H1 (cell line): Measurements from ENCODE around the gene LAMC1. TPM values are rescaled to one million over a fixed set of nuclear protein-coding genes. Genes with fewer than 3 reads are reported as not detected.

Source experiments
- CTCF ChIA-PET: fragments of 300-600 bp; sonication (Branson Sonifier 250); formaldehyde crosslinking; loops from one replicate; lab custom pipeline; 2021; ENCODE audit not compliant: partially characterized antibody; lab: Charles Lee
- POLR2A ChIA-PET: fragments of 300-600 bp; sonication (Branson Sonifier 250); formaldehyde crosslinking; loops from one replicate; lab custom pipeline; 2021; ENCODE audit warnings: inconsistent platforms; ENCODE audit not compliant: partially characterized antibody; lab: Charles Lee
- DNase-seq, 2 experiments: peaks; one replicate each; pipeline versions ENCODE4 v3.0.0 to v3.0.0-alpha.2; 2010 to 2022; ENCODE audit warnings: low spot score in 2 of 2, low read depth in 1 of 2, mixed read lengths in 1 of 2
- FAIRE-seq: peaks from 2 replicates; lab custom pipeline; 2011; peaks lifted over from hg19 to GRCh38; lab: Jason Lieb, UNC
- H2AFZ ChIP-seq: 2 replicates; pipeline ENCODE4 v1.8.1; 2012; ENCODE audit warnings: low read length, inconsistent platforms
- H2AK5ac ChIP-seq: 2 replicates; pipeline ENCODE4 v1.6.1; 2013; ENCODE audit warnings: low read depth, low read length
- H2BK120ac ChIP-seq: replicated peaks from 2 replicates; pipeline ENCODE3; 2013; ENCODE audit warnings: low read depth, low read length, inconsistent platforms
- H2BK12ac ChIP-seq: 2 replicates; pipeline ENCODE4 v1.6.1; 2013; ENCODE audit warnings: low read depth, low read length
- H2BK15ac ChIP-seq: 2 replicates; pipeline ENCODE4 v1.6.1; 2013; ENCODE audit warnings: low read length
- H2BK20ac ChIP-seq: 2 replicates; pipeline ENCODE4 v1.6.1; 2013; ENCODE audit warnings: low read length
- H2BK5ac ChIP-seq: 2 replicates; pipeline ENCODE4 v1.6.1; 2013; ENCODE audit warnings: low read depth, low read length
- H3K14ac ChIP-seq: 2 replicates; pipeline ENCODE4 v1.6.1; 2013; ENCODE audit warnings: inconsistent platforms; ENCODE audit not compliant: insufficient read length
- H3K18ac ChIP-seq: 2 replicates; pipeline ENCODE4 v1.6.1; 2013; ENCODE audit warnings: low read length; ENCODE audit errors: extremely low read depth
- H3K23ac ChIP-seq: 2 replicates; pipeline ENCODE4 v1.6.1; 2013; ENCODE audit warnings: inconsistent platforms; ENCODE audit not compliant: insufficient read length
- H3K23me2 ChIP-seq: 2 replicates; pipeline ENCODE4 v1.6.1; 2013; ENCODE audit warnings: low read depth, low read length
- H3K27ac ChIP-seq: 2 replicates; pipeline ENCODE4 v1.6.1; 2011; ENCODE audit warnings: low read depth, low read length, inconsistent platforms
- H3K27me3 ChIP-seq, 4 experiments: replicated peaks in 1 of 4; 1 replicate in 1 of 4; 2 replicates in 3 of 4; pipeline versions ENCODE4 v1.6.1 to v1.8.1; 2011 to 2013; ENCODE audit warnings: low read length in 3 of 4, mild to moderate bottlenecking in 3 of 4, inconsistent platforms in 2 of 4, mixed read lengths in 2 of 4, moderate library complexity in 1 of 4; ENCODE audit not compliant: control insufficient read depth in 3 of 4, insufficient read depth in 3 of 4; ENCODE audit errors: extremely low read depth in 1 of 4
- H3K36me3 ChIP-seq, 4 experiments: 2 replicates each; pipeline versions ENCODE4 v1.6.1 to v1.8.1; 2011 to 2013; ENCODE audit warnings: mild to moderate bottlenecking in 4 of 4, low read length in 3 of 4, moderate library complexity in 2 of 4, control low read depth in 1 of 4, inconsistent platforms in 1 of 4; ENCODE audit not compliant: insufficient read depth in 4 of 4, control insufficient read depth in 2 of 4
- H3K4ac ChIP-seq: replicated peaks from 2 replicates; pipeline ENCODE3; 2013; ENCODE audit warnings: low read length, low read depth, mixed read lengths, inconsistent platforms; ENCODE audit not compliant: insufficient read length
- H3K4me1 ChIP-seq, 4 experiments: replicated peaks in 1 of 4; 1 replicate in 1 of 4; 2 replicates in 3 of 4; pipeline versions ENCODE4 v1.6.1 to v1.8.1; 2011 to 2013; ENCODE audit warnings: low read length in 3 of 4, inconsistent platforms in 2 of 4, mixed read lengths in 1 of 4; ENCODE audit not compliant: insufficient read depth in 4 of 4, control insufficient read depth in 3 of 4
- H3K4me2 ChIP-seq, 2 experiments: 2 replicates each; pipeline versions ENCODE4 v1.6.1 to v1.8.1; 2011 to 2013; ENCODE audit warnings: low read depth in 2 of 2, low read length in 2 of 2, control low read depth in 1 of 2, inconsistent platforms in 1 of 2, mild to moderate bottlenecking in 1 of 2; ENCODE audit not compliant: insufficient read depth in 1 of 2
- H3K4me3 ChIP-seq, 4 experiments: fragments of 200-600, 300-600 bp in 1 of 4; sonication (generic), shearing (Covaris generic), sonication (Bioruptor Twin) in 1 of 4; 2 replicates each; pipeline versions ENCODE4 v1.5.1 to v1.8.1; 2011 to 2016; ENCODE audit warnings: low read length in 4 of 4, low read depth in 3 of 4, control low read depth in 2 of 4, inconsistent platforms in 2 of 4, mild to moderate bottlenecking in 2 of 4, mixed read lengths in 1 of 4, moderate library complexity in 1 of 4; ENCODE audit not compliant: insufficient read depth in 2 of 4; ENCODE audit errors: extremely low read depth in 1 of 4
- H3K56ac ChIP-seq: replicated peaks from 2 replicates; pipeline ENCODE3; 2013; ENCODE audit warnings: low read depth, mild to moderate bottlenecking, mixed read lengths, low read length, inconsistent platforms; ENCODE audit not compliant: insufficient read length
- H3K79me1 ChIP-seq: 2 replicates; pipeline ENCODE4 v1.6.1; 2013; ENCODE audit warnings: low read depth, low read length, control low read depth
- H3K79me2 ChIP-seq, 2 experiments: 2 replicates each; pipeline versions ENCODE4 v1.6.1 to v1.8.1; 2012 to 2013; ENCODE audit warnings: low read length in 2 of 2, mild to moderate bottlenecking in 2 of 2, inconsistent platforms in 1 of 2; ENCODE audit not compliant: insufficient read depth in 2 of 2, control insufficient read depth in 1 of 2
- H3K9ac ChIP-seq, 4 experiments: replicated peaks in 1 of 4; 1 replicate in 1 of 4; 2 replicates in 3 of 4; pipeline versions ENCODE4 v1.6.1 to v1.8.1; 2011 to 2013; ENCODE audit warnings: low read depth in 3 of 4, low read length in 3 of 4, control low read depth in 2 of 4, mild to moderate bottlenecking in 2 of 4, moderate library complexity in 2 of 4, inconsistent platforms in 1 of 4; ENCODE audit errors: extremely low read depth in 1 of 4
- H3K9me3 ChIP-seq, 2 experiments: 2 replicates each; pipeline versions ENCODE4 v1.6.1 to v1.8.1; 2012 to 2013; ENCODE audit warnings: mild to moderate bottlenecking in 2 of 2, moderate library complexity in 2 of 2, control low read depth in 1 of 2, inconsistent platforms in 1 of 2, low read depth in 1 of 2, low read length in 1 of 2, mixed read lengths in 1 of 2; ENCODE audit not compliant: insufficient read depth in 2 of 2
- H4K20me1 ChIP-seq, 2 experiments: replicated peaks in 1 of 2; 2 replicates each; pipeline versions ENCODE3 to v1.8.1; 2011 to 2013; ENCODE audit warnings: inconsistent platforms in 2 of 2, low read length in 2 of 2, mild to moderate bottlenecking in 1 of 2; ENCODE audit not compliant: insufficient read depth in 2 of 2, control insufficient read depth in 1 of 2
- H4K5ac ChIP-seq: 2 replicates; pipeline ENCODE4 v1.6.1; 2013; ENCODE audit warnings: low read length, low read depth, mixed read lengths, inconsistent platforms; ENCODE audit not compliant: insufficient read length
- H4K8ac ChIP-seq: 2 replicates; pipeline ENCODE4 v1.8.0; 2013; ENCODE audit warnings: mild to moderate bottlenecking, moderate library complexity, low read length, inconsistent platforms; ENCODE audit not compliant: insufficient read depth; ENCODE audit errors: extremely low read depth
- H4K91ac ChIP-seq: replicated peaks from 2 replicates; pipeline ENCODE3; 2013; ENCODE audit warnings: low read length, mixed read lengths, inconsistent platforms; ENCODE audit not compliant: insufficient read length
- CHD2 ChIP-seq: IDR thresholded peaks from 2 replicates; pipeline ENCODE4 v1.6.1; 2012; ENCODE audit warnings: low read length, improper control_type of control experiment
- CREB1 ChIP-seq: IDR thresholded peaks from 2 replicates; pipeline ENCODE4 v1.6.1; 2012; ENCODE audit warnings: inconsistent platforms
- JUND ChIP-seq: IDR thresholded peaks from 2 replicates; pipeline ENCODE4 v1.6.1; 2011; ENCODE audit warnings: mild to moderate bottlenecking, improper control_type of control experiment, low read length
- WGBS, 2 experiments: shearing (Covaris generic) in 1 of 2; methylation state at CpG; one replicate each; pipeline versions ENCODE4 v1.1.6 to v1.1.7; 2013 to 2015; ENCODE audit warnings: low lambda C conversion rate in 2 of 2, mixed read lengths in 2 of 2, inconsistent platforms in 1 of 2, low coverage in 1 of 2, missing lambda C conversion rate in 1 of 2; ENCODE audit not compliant: insufficient replicate concordance in 2 of 2, insufficient coverage in 1 of 2, insufficient read length in 1 of 2; ENCODE audit errors: extremely low coverage in 1 of 2, missing lambda C conversion rate in 1 of 2; 5-methylcytosine and 5-hydroxymethylcytosine counted together
- polyA plus RNA-seq, 7 experiments: library from polyadenylated mRNA; depleted of rRNA in 3 of 7; stranded (reverse) in 5 of 7; unstranded in 2 of 7; fragments of >200 nt in 5 of 7; fragments of 200-250 nt in 2 of 7; gene quantifications; 1 replicate in 5 of 7; 2 replicates in 1 of 7; 4 replicates in 1 of 7; pipeline versions ENCODE4 v1.2.1 to v1.2.3, GENCODE V29; 2011 to 2013; ENCODE audit warnings: missing spikeins in 2 of 7, mixed read lengths in 2 of 7
- total RNA-seq: library from RNA; stranded (reverse); fragmentation: NEBNext Ultra II Directional; extraction: Animal tissue kit (Norgen Biotek cat#: 25700); gene quantifications from 2 replicates; pipeline ENCODE4 v1.2.1, GENCODE V29; 2021

LAMC1 gene
- total and polyA plus RNA-seq, 2 of the 8 experiments (the other 6 are each of a cell fraction or from before 2014, with no cell fraction given) = 47.6 to 90.3 TPM

DNA sequence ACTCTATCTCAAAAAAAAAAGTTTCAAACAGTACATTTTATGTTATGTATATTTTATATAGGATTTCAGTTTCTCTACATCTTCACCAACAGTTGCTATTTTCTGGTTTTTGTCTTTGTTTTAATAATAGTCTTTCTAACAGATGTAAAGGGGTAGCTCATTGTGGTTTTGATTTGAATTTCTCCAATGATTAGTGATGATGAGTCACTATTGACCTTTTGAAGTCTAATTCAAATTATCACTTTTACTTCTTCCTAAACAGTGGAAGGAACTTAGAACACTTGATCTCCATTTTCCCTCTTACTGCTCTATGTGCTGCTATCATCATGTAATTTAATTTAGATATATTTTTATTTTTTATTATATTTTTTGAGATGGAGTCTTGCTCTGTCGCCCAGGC, 38.6 kb upstream of the LAMC1 start:
- Histone ChIP-seq H4K91ac (no peak overlapping the region), H3K9ac (no peak overlapping the region), H3K14ac (no peak overlapping the region), H2AK5ac (no peak overlapping the region), H3K4ac (no peak overlapping the region), H3K27ac (no peak overlapping the region), H3K79me2 (no peaks in the 10 kb centered on the region), H4K5ac (no peak overlapping the region), H2BK15ac (no peak overlapping the region), H2BK120ac (no peak overlapping the region), H3K23me2 (no peaks in the 10 kb centered on the region), H4K20me1 (no peaks in the 10 kb centered on the region), H3K23ac (no peak overlapping the region), H2BK20ac (no peak overlapping the region), H3K4me1 (no peaks in the 10 kb centered on the region), H3K9me3 (no peaks in the 10 kb centered on the region; a peak in 1 of 4 replicates), H3K36me3 (no peaks in the 10 kb centered on the region), H2AFZ (no peak overlapping the region), H3K79me1 (no peaks in the 10 kb centered on the region), H2BK12ac (no peak overlapping the region), H3K18ac (no peak overlapping the region), H2BK5ac (no peak overlapping the region), H3K4me2 (no peak overlapping the region), H3K4me3 (no peak overlapping the region), H3K27me3 (no peaks in the 10 kb centered on the region), H3K56ac (no peak overlapping the region), H4K8ac (no peak overlapping the region)
- POLR2A ChIA-PET = no interaction called here
- TF ChIP-seq CHD2 (no peak), JUND (no peak), CREB1 (no peak)
- CTCF ChIA-PET = interaction anchor here (0.7 kb wide), 2 partner anchors 25 to 586 kb away, joined by 4 read pairs; no protein-coding TSS in a partner anchor
- WGBS, 2 experiments = 100% methylated on average over 1 of the region's 1 CpG; no CpG with 5 or more reads in 1 of the 2 experiments
- FAIRE-seq = no peak
- no peak for DNase-seq
